ENCODE results near the gene GRIP2.

GRIP2 gene

DNA sequence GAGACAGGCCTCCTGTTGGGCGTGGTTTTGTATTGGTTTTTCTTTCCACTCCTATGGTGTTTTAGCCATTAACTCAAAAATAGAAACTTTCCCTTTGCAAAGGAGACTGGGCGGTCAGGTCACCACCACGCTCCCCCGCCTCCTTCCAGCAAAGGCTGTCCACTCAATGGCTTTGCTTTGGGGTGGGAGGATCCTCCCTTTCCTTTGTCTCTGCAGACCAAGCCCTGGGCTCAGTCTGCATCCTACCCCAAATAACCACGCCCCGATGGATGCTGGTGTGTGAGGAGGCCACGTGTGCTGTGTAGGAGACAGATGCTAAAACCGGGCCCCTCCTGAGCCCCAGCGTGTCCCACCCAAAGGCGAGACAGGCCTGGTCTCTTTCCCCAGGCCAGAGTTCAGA lies 68.5 kb downstream of the GRIP2 start:
- Histone ChIP-seq H3K4me3 (ENCODE audit: low read depth, low read length, poor library complexity, severe bottlenecking) (no peak overlapping the region), H4K20me1 (ENCODE audit: insufficient read depth, low read length) (no peaks in the 10 kb centered on the region), H3K9me2 (ENCODE audit: low read depth, low read length) (no peaks in the 10 kb centered on the region), H3K79me2 (ENCODE audit: insufficient read depth, low read length) (no peaks in the 10 kb centered on the region), H3K9ac (ENCODE audit: low read length) (no peak overlapping the region), H3F3A (ENCODE audit: insufficient read depth, low read length) (no peaks in the 10 kb centered on the region), H3K27ac (ENCODE audit: low read depth, low read length, poor library complexity, severe bottlenecking) (no peak overlapping the region), H3K36me3 (ENCODE audit: insufficient read depth, low read length) (peaks cover 89% of the 10 kb centered on the region), H3K4me2 (ENCODE audit: low read length) (no peak overlapping the region), H3K9me3 (ENCODE audit: low read length) (no peaks in the 10 kb centered on the region), H2AFZ (ENCODE audit: low read length) (no peak overlapping the region), H3K4me1 (ENCODE audit: insufficient read depth, low read length, severe bottlenecking) (no peaks in the 10 kb centered on the region), H3K27me3 (ENCODE audit: insufficient read depth, low read length) (no peaks in the 10 kb centered on the region)
- TF ChIP-seq EZH2 (IDR thresholded peaks at IDR 0.05; ENCODE audit: borderline replicate concordance, low read length), result no peak
- TF ChIP-seq, protein P1, sequence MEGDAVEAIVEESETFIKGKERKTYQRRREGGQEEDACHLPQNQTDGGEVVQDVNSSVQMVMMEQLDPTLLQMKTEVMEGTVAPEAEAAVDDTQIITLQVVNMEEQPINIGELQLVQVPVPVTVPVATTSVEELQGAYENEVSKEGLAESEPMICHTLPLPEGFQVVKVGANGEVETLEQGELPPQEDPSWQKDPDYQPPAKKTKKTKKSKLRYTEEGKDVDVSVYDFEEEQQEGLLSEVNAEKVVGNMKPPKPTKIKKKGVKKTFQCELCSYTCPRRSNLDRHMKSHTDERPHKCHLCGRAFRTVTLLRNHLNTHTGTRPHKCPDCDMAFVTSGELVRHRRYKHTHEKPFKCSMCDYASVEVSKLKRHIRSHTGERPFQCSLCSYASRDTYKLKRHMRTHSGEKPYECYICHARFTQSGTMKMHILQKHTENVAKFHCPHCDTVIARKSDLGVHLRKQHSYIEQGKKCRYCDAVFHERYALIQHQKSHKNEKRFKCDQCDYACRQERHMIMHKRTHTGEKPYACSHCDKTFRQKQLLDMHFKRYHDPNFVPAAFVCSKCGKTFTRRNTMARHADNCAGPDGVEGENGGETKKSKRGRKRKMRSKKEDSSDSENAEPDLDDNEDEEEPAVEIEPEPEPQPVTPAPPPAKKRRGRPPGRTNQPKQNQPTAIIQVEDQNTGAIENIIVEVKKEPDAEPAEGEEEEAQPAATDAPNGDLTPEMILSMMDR (IDR thresholded peaks at IDR 0.05; ENCODE audit: low read length), result no peak

DNA sequence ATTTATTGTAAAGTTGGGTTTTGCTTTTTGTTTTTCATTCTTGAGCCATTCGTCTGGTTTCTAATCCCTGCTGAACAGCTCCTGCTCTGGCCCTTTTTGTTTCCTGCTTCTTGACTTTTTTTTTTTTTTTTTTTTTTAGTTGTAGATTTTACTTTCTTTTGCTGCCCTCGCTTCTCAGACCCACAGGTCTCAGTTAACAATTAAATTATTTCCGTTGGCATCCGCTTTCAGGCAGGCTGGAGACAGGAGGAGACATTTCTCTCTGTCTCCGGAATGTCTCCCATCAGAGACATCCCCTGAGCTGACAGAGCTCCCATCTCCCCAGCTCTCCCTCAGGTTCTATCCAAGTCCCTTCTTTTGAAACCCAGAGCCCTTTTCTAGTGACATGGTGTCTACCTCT lies 69.1 kb downstream of the GRIP2 start:
- TF ChIP-seq, protein P1 (IDR thresholded peaks at IDR 0.05; ENCODE audit: low read length), result no peak
- no peak for TF ChIP-seq EZH2 (IDR thresholded peaks at IDR 0.05; ENCODE audit: borderline replicate concordance, low read length)
- no peaks in the 10 kb centered on the region for H3K79me2 ChIP-seq (ENCODE audit: insufficient read depth, low read length)
- H3K9ac ChIP-seq (ENCODE audit: low read length), result no peak overlapping the region
- H3K9me3 ChIP-seq (ENCODE audit: low read length), result no peaks in the 10 kb centered on the region
- no peaks in the 10 kb centered on the region for H3K27me3 ChIP-seq (ENCODE audit: insufficient read depth, low read length)
- H3K36me3 ChIP-seq (ENCODE audit: insufficient read depth, low read length), result peaks cover 87% of the 10 kb centered on the region
- no peaks in the 10 kb centered on the region for H3K4me1 ChIP-seq (ENCODE audit: insufficient read depth, low read length, severe bottlenecking)
- H2AFZ ChIP-seq (ENCODE audit: low read length), result no peak overlapping the region
- no peaks in the 10 kb centered on the region for H3F3A ChIP-seq (ENCODE audit: insufficient read depth, low read length)
- no peak overlapping the region for H3K4me3 ChIP-seq (ENCODE audit: low read depth, low read length, poor library complexity, severe bottlenecking)
- H3K9me2 ChIP-seq (ENCODE audit: low read depth, low read length), result no peaks in the 10 kb centered on the region
- no peaks in the 10 kb centered on the region for H4K20me1 ChIP-seq (ENCODE audit: insufficient read depth, low read length)
- no peak overlapping the region for H3K4me2 ChIP-seq (ENCODE audit: low read length)
- H3K27ac ChIP-seq (ENCODE audit: low read depth, low read length, poor library complexity, severe bottlenecking), result no peak overlapping the region

DNA sequence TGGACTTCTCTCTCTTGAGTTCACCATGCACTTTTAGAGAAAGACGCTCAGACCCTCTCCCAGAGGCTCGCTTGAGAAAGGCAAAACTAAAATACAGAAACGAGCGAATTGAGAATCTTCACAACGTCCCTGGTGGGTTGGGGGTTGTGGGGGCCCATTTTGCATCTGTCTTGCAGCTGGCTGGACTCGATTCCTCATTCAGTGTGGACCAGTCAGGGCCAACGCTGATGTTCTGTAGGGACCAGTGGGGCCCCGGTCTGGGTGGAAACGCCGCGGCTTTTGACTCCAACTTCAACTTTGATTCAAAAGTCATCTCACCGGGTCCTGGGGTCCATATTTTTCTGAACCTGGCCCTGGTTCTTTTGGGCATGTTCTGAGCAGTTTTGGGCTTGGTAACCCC lies 69.7 kb downstream of the GRIP2 start:
- no peak overlapping the region for H3K9ac ChIP-seq (ENCODE audit: low read length)
- peaks cover 84% of the 10 kb centered on the region for H3K36me3 ChIP-seq (ENCODE audit: insufficient read depth, low read length)
- no peaks in the 10 kb centered on the region for H3K79me2 ChIP-seq (ENCODE audit: insufficient read depth, low read length)

More for the DNA sequence above, 69.7 kb downstream of the GRIP2 start:
- H3K27me3 ChIP-seq (ENCODE audit: insufficient read depth, low read length), result no peaks in the 10 kb centered on the region
- H4K20me1 ChIP-seq (ENCODE audit: insufficient read depth, low read length), result no peaks in the 10 kb centered on the region
- TF ChIP-seq, protein P1 (IDR thresholded peaks at IDR 0.05; ENCODE audit: low read length), result no peak
- TF ChIP-seq EZH2 (IDR thresholded peaks at IDR 0.05; ENCODE audit: borderline replicate concordance, low read length), result no peak
- H2AFZ ChIP-seq (ENCODE audit: low read length), result no peak overlapping the region
- no peak overlapping the region for H3K27ac ChIP-seq (ENCODE audit: low read depth, low read length, poor library complexity, severe bottlenecking)
- no peaks in the 10 kb centered on the region for H3K4me1 ChIP-seq (ENCODE audit: insufficient read depth, low read length, severe bottlenecking)
- no peak overlapping the region for H3K4me2 ChIP-seq (ENCODE audit: low read length)
- no peaks in the 10 kb centered on the region for H3F3A ChIP-seq (ENCODE audit: insufficient read depth, low read length)
- no peaks in the 10 kb centered on the region for H3K9me2 ChIP-seq (ENCODE audit: low read depth, low read length)
- no peak overlapping the region for H3K4me3 ChIP-seq (ENCODE audit: low read depth, low read length, poor library complexity, severe bottlenecking)
- H3K9me3 ChIP-seq (ENCODE audit: low read length), result no peaks in the 10 kb centered on the region

Data from OCI-LY1 (cell line).